Measurements from ENCODE around the gene SAMD4B. TPM values are rescaled to one million over a fixed set of nuclear protein-coding genes. Genes with fewer than 3 reads are reported as not detected.

SAMD4B gene
- total and polyA plus RNA-seq, 2 of the 8 experiments (the other 6 are each of a cell fraction or from before 2014, with no cell fraction given), result 137 to 158 TPM

DNA sequence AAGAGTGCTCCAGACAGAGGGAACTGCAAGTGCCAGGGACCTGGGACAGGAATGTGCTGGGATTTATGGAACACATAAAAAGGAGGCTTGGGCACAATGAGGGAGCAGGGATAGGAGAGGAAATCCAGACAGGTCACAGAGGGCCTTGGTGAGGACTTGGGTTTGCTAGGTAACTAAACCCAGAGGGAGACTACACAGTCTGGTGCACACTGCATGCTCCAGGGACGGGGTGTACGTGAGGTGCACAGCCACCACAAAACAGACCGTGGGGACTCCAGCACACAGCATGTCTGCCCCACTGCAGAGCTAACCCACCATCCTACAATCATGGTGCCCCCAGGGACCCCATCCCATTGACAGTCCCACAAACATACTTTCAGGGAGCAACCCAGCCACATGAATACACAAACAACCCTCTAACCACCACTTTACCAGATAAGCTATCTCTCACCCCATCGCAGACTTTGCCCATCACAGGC is 58.9 kb downstream of the SAMD4B start (continued):
- TF ChIP-seq, protein P1, sequence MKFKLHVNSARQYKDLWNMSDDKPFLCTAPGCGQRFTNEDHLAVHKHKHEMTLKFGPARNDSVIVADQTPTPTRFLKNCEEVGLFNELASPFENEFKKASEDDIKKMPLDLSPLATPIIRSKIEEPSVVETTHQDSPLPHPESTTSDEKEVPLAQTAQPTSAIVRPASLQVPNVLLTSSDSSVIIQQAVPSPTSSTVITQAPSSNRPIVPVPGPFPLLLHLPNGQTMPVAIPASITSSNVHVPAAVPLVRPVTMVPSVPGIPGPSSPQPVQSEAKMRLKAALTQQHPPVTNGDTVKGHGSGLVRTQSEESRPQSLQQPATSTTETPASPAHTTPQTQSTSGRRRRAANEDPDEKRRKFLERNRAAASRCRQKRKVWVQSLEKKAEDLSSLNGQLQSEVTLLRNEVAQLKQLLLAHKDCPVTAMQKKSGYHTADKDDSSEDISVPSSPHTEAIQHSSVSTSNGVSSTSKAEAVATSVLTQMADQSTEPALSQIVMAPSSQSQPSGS (IDR thresholded peaks at IDR 0.05; ENCODE audit: low read length), result no peak

Measured in H1 (cell line).